C4-2B (cell line): ENCODE measurements around the gene PTPN21.

Experiments used
- ZFX ChIP-seq: fragments of 450-650 bp; IDR thresholded peaks from 2 replicates; pipeline ENCODE4 v1.6.1; 2017
- TF ChIP-seq, protein P1 (sequence below): fragments of 450-650 bp; conservative IDR thresholded peaks from 2 replicates; pipeline ENCODE4 v1.5.1; 2017; ENCODE audit warnings: mild to moderate bottlenecking

DNA sequence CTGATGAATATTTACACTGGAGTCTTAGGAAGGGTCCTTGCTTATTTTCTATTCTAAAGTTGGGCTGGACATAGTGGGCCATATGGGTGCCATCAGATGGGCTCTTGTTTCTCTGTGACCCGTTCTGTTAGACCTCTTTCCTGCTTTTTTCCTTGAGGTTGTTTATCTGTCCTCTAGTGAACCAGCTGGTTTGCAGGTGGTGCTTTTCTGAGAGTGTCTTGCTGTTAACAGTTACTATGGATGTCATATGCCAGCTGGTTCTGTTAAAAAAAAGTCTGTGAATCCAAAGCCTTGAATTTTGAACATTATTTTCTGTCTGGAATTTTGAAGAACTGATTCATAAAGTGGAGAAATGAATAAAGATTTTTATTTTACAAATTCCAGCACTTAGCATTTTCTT is 37.2 kb upstream of the PTPN21 start:
- TF ChIP-seq, protein P1, sequence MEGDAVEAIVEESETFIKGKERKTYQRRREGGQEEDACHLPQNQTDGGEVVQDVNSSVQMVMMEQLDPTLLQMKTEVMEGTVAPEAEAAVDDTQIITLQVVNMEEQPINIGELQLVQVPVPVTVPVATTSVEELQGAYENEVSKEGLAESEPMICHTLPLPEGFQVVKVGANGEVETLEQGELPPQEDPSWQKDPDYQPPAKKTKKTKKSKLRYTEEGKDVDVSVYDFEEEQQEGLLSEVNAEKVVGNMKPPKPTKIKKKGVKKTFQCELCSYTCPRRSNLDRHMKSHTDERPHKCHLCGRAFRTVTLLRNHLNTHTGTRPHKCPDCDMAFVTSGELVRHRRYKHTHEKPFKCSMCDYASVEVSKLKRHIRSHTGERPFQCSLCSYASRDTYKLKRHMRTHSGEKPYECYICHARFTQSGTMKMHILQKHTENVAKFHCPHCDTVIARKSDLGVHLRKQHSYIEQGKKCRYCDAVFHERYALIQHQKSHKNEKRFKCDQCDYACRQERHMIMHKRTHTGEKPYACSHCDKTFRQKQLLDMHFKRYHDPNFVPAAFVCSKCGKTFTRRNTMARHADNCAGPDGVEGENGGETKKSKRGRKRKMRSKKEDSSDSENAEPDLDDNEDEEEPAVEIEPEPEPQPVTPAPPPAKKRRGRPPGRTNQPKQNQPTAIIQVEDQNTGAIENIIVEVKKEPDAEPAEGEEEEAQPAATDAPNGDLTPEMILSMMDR, result no peak
- no peak for TF ChIP-seq ZFX
